K562 (cell line): ENCODE measurements around the gene MVK. TPM values are rescaled to one million over a fixed set of nuclear protein-coding genes. Genes with fewer than 3 reads are reported as not detected.

Experiments
- ATAC-seq: fragments of 200-7000 bp; cut with Tn5 transposase; 3 replicates; pipeline ENCODE4 v1.9.1; 2020; ENCODE audit warnings: moderate library complexity
- BruUV-seq: library from RNA; stranded (reverse); fragments of 400-500 nt; replicated peaks from 2 replicates; lab custom pipeline; 2021; lab: Mats Ljungman, UMichigan
- CTCF ChIA-PET: fragments of 300-600 bp; formaldehyde crosslinking; extraction: SDS; loops from one replicate; lab custom pipeline; 2021; ENCODE audit warnings: low intra/inter-chr PET ratio; lab: Yijun Ruan, JAX
- POLR2A ChIA-PET: fragments of 300-600, 350-650 bp; sonication (Branson Sonifier 250); formaldehyde crosslinking; extraction: SDS; loops from one replicate; lab custom pipeline; 2021; ENCODE audit warnings: antibody characterized with exemption, inconsistent platforms; lab: Yijun Ruan, JAX
- DNase-seq, 4 experiments: peaks; one replicate each; pipeline versions ENCODE4 v3.0.0 to v3.0.0-alpha.2; 2011 to 2018; ENCODE audit warnings: low spot score in 3 of 4, mixed read lengths in 3 of 4; ENCODE audit errors: extremely low read depth in 1 of 4
- FAIRE-seq: peaks from 2 replicates; lab custom pipeline; 2011; peaks lifted over from hg19 to GRCh38; lab: Jason Lieb, UNC
- H2AFZ ChIP-seq: 2 replicates; pipeline ENCODE4 v1.6.0; 2011; ENCODE audit warnings: low read depth, low read length, control low read depth, inconsistent platforms
- H3K27ac ChIP-seq: fragments of 200-600 bp; 3 replicates; pipeline ENCODE4 v1.8.0; 2011; ENCODE audit warnings: low read depth, mild to moderate bottlenecking, control low read depth, inconsistent platforms, low read length, moderate library complexity, mixed read lengths; ENCODE audit errors: extremely low read depth
- H3K27me3 ChIP-seq, 2 experiments: fragments of 300-600 bp in 1 of 2; 2 replicates in 1 of 2; 3 replicates in 1 of 2; pipeline versions ENCODE4 v1.6.0 to v1.8.0; 2011; ENCODE audit warnings: inconsistent platforms in 2 of 2, low read length in 2 of 2, mild to moderate bottlenecking in 1 of 2, mixed read lengths in 1 of 2, moderate library complexity in 1 of 2; ENCODE audit not compliant: control insufficient read depth in 2 of 2, insufficient read depth in 2 of 2
- H3K36me3 ChIP-seq: fragments of 300-600 bp; 3 replicates; pipeline ENCODE4 v1.8.0; 2011; ENCODE audit warnings: mild to moderate bottlenecking, low read length, inconsistent platforms; ENCODE audit not compliant: control insufficient read depth, insufficient read depth
- H3K4me1 ChIP-seq, 2 experiments: fragments of 200-600 bp in 1 of 2; replicated peaks in 1 of 2; 2 replicates in 1 of 2; 3 replicates in 1 of 2; pipeline versions ENCODE4 v1.5.1 to v1.8.0; 2011; ENCODE audit warnings: inconsistent platforms in 2 of 2, low read length in 2 of 2, mild to moderate bottlenecking in 1 of 2, mixed read lengths in 1 of 2, moderate library complexity in 1 of 2; ENCODE audit not compliant: control insufficient read depth in 2 of 2, insufficient read depth in 2 of 2
- H3K4me2 ChIP-seq: 2 replicates; pipeline ENCODE4 v1.6.1; 2011; ENCODE audit warnings: low read length, control low read depth, inconsistent platforms, mixed read lengths; ENCODE audit not compliant: insufficient read depth
- H3K4me3 ChIP-seq: fragments of 200-600 bp; sonication (generic), shearing (Covaris generic); 2 replicates; pipeline ENCODE4 v1.5.1; 2016; ENCODE audit warnings: control low read depth, inconsistent platforms
- H3K79me2 ChIP-seq: fragments of 200-600 bp; 3 replicates; pipeline ENCODE4 v1.8.0; 2011; ENCODE audit warnings: low read length, inconsistent platforms; ENCODE audit not compliant: control insufficient read depth, insufficient read depth
- H3K9ac ChIP-seq, 2 experiments: 2 replicates each; pipeline versions ENCODE4 v1.6.0 to v1.6.1; 2011; ENCODE audit warnings: low read depth in 2 of 2, low read length in 2 of 2, control low read depth in 1 of 2, inconsistent platforms in 1 of 2, mild to moderate bottlenecking in 1 of 2, mixed read lengths in 1 of 2; ENCODE audit not compliant: insufficient read depth in 1 of 2
- H3K9me1 ChIP-seq: one replicate; pipeline ENCODE4 v1.6.0; 2011; ENCODE audit warnings: inconsistent platforms, mild to moderate bottlenecking, low read length, moderate library complexity; ENCODE audit not compliant: control insufficient read depth, insufficient read depth
- H3K9me3 ChIP-seq: replicated peaks from 2 replicates; pipeline ENCODE4 v1.5.1; 2011; ENCODE audit warnings: low read depth, low read length, inconsistent platforms; ENCODE audit not compliant: control insufficient read depth, insufficient read depth
- H4K20me1 ChIP-seq: replicated peaks from 2 replicates; pipeline ENCODE4 v1.6.1; 2011; ENCODE audit warnings: low read length, inconsistent platforms, mixed read lengths; ENCODE audit not compliant: control insufficient read depth, insufficient read depth
- ATF4 ChIP-seq: fragments of 450-650 bp; formaldehyde crosslinking; IDR thresholded peaks from 2 replicates; pipeline ENCODE4 v1.4.0; 2022; ENCODE audit warnings: mild to moderate bottlenecking, moderate library complexity
- GABPB2 ChIP-seq: fragments of 250-450 bp; sonication (Bioruptor Pico); conservative IDR thresholded peaks from 2 replicates; pipeline ENCODE4 v1.5.1; 2021; ENCODE audit warnings: mild to moderate bottlenecking
- GATA2 ChIP-seq: sonication (generic); formaldehyde crosslinking; IDR thresholded peaks from 2 replicates; pipeline ENCODE4 v1.4.0; 2020; ENCODE audit warnings: mild to moderate bottlenecking, missing genetic modification reagents
- HEY1 ChIP-seq: fragments of 250-450 bp; sonication (Bioruptor Pico); IDR thresholded peaks from 2 replicates; pipeline ENCODE4 v1.5.0; 2020; ENCODE audit warnings: mild to moderate bottlenecking, moderate library complexity, borderline replicate concordance
- NCOA6 ChIP-seq: fragments of 450-650 bp; IDR thresholded peaks from 2 replicates; pipeline ENCODE4 v1.6.1; 2017; ENCODE audit warnings: mild to moderate bottlenecking
- SAFB ChIP-seq: fragments of 200-400 bp; formaldehyde crosslinking; IDR thresholded peaks from 2 replicates; pipeline ENCODE4 v1.6.1; 2017; ENCODE audit warnings: low read depth, low read length, borderline replicate concordance
- TCF15 ChIP-seq: fragments of 250-450 bp; sonication (Bioruptor Pico); IDR thresholded peaks from 2 replicates; pipeline ENCODE4 v1.8.0; 2022; ENCODE audit warnings: moderate library complexity, mild to moderate bottlenecking, inconsistent platforms
- XRCC4 ChIP-seq: IDR thresholded peaks from one replicate; pipeline ENCODE4 v1.6.1; 2011; ENCODE audit not compliant: insufficient read depth, insufficient read length; ENCODE audit errors: extremely low read depth
- ZBTB2 ChIP-seq: fragments of 450-650 bp; IDR thresholded peaks from 2 replicates; pipeline ENCODE4 v1.6.1; 2016; ENCODE audit warnings: antibody characterized with exemption
- ZNF140 ChIP-seq: fragments of 250-450 bp; sonication (Bioruptor Pico); IDR thresholded peaks from 2 replicates; pipeline ENCODE4 v1.8.0; 2021; ENCODE audit warnings: moderate library complexity, mild to moderate bottlenecking, inconsistent platforms
- ZNF644 ChIP-seq: fragments of 200-800 bp; sonication (Bioruptor generic); IDR thresholded peaks from 2 replicates; pipeline ENCODE4 v1.6.1; 2016; ENCODE audit warnings: low read depth, missing genetic modification characterization, missing compliant biosample characterization
- ZZZ3 ChIP-seq: fragments of 450-650 bp; IDR thresholded peaks from 2 replicates; pipeline ENCODE4 v1.6.1; 2016; ENCODE audit warnings: antibody characterized with exemption, mild to moderate bottlenecking, moderate library complexity
- WGBS: fragments of 100-300 bp; shearing (Covaris generic); methylation state at CpG from one replicate; pipeline ENCODE4 v1.1.6; 2016; ENCODE audit warnings: low coverage, mixed read lengths; ENCODE audit not compliant: insufficient coverage; ENCODE audit errors: missing lambda C conversion rate; 5-methylcytosine and 5-hydroxymethylcytosine counted together
- in situ Hi-C: fragments of 300-500 bp; cut with MboI; formaldehyde crosslinking; loops from 4 replicates; pipeline ENCODE4 v1.15.0; 2018; ENCODE audit warnings: inconsistent platforms, mixed read lengths
- intact Hi-C: fragments of 100-400 bp; cut with micrococcal nuclease; formaldehyde crosslinking; loops from 2 replicates; pipeline ENCODE4 v1.14.2; 2022
- polyA plus RNA-seq, 8 experiments: library from polyadenylated mRNA; depleted of rRNA in 4 of 8; stranded (reverse) in 5 of 8; unstranded in 3 of 8; fragments of >200 nt; fragmentation: Nextera tagmentation in 2 of 8; fragmentation: Illumina TruSeq in 1 of 8; extraction: Ambion mirVana in 2 of 8; extraction: Trizol in 1 of 8; gene quantifications; 2 replicates each; pipeline versions ENCODE4 v1.2.1 to v1.2.3, GENCODE V29; 2011 to 2014; ENCODE audit warnings: inconsistent platforms in 1 of 8, missing spikeins in 1 of 8
- total RNA-seq, 7 experiments: library from RNA; depleted of rRNA in 6 of 7; stranded (reverse); fragments of >200 nt in 6 of 7; fragmentation: Illumina TruSeq in 2 of 7; extraction: Trizol in 2 of 7; gene quantifications; 2 replicates each; pipeline versions ENCODE4 v1.2.1 to v1.2.3, GENCODE V29; 2011 to 2021; ENCODE audit warnings: low replicate concordance in 1 of 7

The MVK gene
- total and polyA plus RNA-seq, 9 of the 15 experiments (the other 6 are each of a cell fraction or from before 2014, with no cell fraction given), result 0.41 to 33.6 (median 18.8) TPM

- TF ChIP-seq XRCC4 (no peak), GATA2 (CRISPR knock-in tag) (no peak), ZZZ3 (no peak)
Observed at GRCh38 chr12:109567967-109568366, 5.6 kb upstream of the MVK start (continued).

- Histone ChIP-seq H3K27ac (no peak overlapping the region), H3K4me2 (no peak overlapping the region), H4K20me1 (no peaks in the 10 kb centered on the region), H3K9me3 (no peaks in the 10 kb centered on the region), H2AFZ (no peak overlapping the region), H3K36me3 (peaks cover 73% of the 10 kb centered on the region; the same call in 2 of the 3 replicates), H3K4me3 (no peak overlapping the region), H3K4me1 (peaks cover 6 to 11% of the 10 kb centered on the region in 2 experiments; a peak in 3 of 5 replicates), H3K27me3 (no peaks in the 10 kb centered on the region), H3K79me2 (peaks cover 8% of the 10 kb centered on the region; the same call in 2 of the 3 replicates), H3K9ac (no peak overlapping the region), H3K9me1 (no peaks in the 10 kb centered on the region)
- no peak for TF ChIP-seq ZNF140 (CRISPR knock-in tag)
- TF ChIP-seq GABPB2 (CRISPR knock-in tag), result no peak
- no peak for TF ChIP-seq TCF15 (CRISPR knock-in tag)
- no peak for TF ChIP-seq ZNF644 (tag)
- TF ChIP-seq SAFB, result no peak
- TF ChIP-seq NCOA6, result no peak
- TF ChIP-seq ZBTB2, result no peak
- TF ChIP-seq ATF4, result no peak
- no peak for TF ChIP-seq HEY1
- DNase-seq (no peak), FAIRE-seq (no peak), ATAC-seq (no peak)
- intact Hi-C loops (no loop called here), in situ Hi-C loops (no loop called here)
- ChIA-PET CTCF (no interaction called here), POLR2A (interaction anchor here (0.6 to 1.0 kb wide), 2 partner anchors 9 to 45 kb away, joined by 4 to 5 read pairs; no protein-coding TSS in a partner anchor)
- WGBS, result 86% methylated on average over 7 of the region's 7 CpGs
- BruUV-seq, result no TSS peak
Observed at GRCh38 chr12:109568486-109568885, 5.1 kb upstream of the MVK start.
